Large intestine (tissue), 3 donors: ENCODE measurements around the gene TMEM74B. TPM values are rescaled to one million over a fixed set of nuclear protein-coding genes. Genes with fewer than 3 reads are reported as not detected.

Experiments
- DNase-seq, 2 donors: peaks; one replicate each; pipeline versions ENCODE4 v3.0.0 to v3.0.0-alpha.2; 2013
- H3K27ac ChIP-seq: one replicate; pipeline ENCODE4 v1.5.1; 2013; ENCODE audit warnings: low read length
- H3K27me3 ChIP-seq: 2 replicates; pipeline ENCODE4 v1.6.1; 2013; ENCODE audit warnings: low read length; ENCODE audit not compliant: control insufficient read depth, insufficient read depth
- H3K36me3 ChIP-seq: 2 replicates; pipeline ENCODE4 v1.6.1; 2013; ENCODE audit warnings: low read length; ENCODE audit not compliant: control insufficient read depth, insufficient read depth
- H3K4me1 ChIP-seq: one replicate; pipeline ENCODE4 v1.6.1; 2013; ENCODE audit warnings: low read length; ENCODE audit not compliant: control insufficient read depth, insufficient read depth
- H3K4me3 ChIP-seq: one replicate; pipeline ENCODE4 v1.5.1; 2013; ENCODE audit warnings: low read length
- H3K9me3 ChIP-seq: one replicate; pipeline ENCODE4 v1.6.1; 2013; ENCODE audit warnings: mild to moderate bottlenecking, low read depth, low read length, moderate library complexity; ENCODE audit not compliant: control insufficient read depth
- whole genome bisulfite sequencing: methylation state at CpG from one replicate; pipeline ENCODE4 v1.1.5; 2013; ENCODE audit warnings: low lambda C conversion rate; ENCODE audit not compliant: insufficient coverage; 5-methylcytosine and 5-hydroxymethylcytosine counted together
- polyA plus RNA-seq: library from polyadenylated mRNA; unstranded; fragments of 120-200 nt; gene quantifications from one replicate; pipeline ENCODE4 v1.2.1, GENCODE V29; 2013

The TMEM74B gene
- polyA plus RNA-seq, 1 donor = 58.5 TPM

GRCh38 chr20:1165521-1165920, 19.3 kb downstream of the TMEM74B start:
- Histone ChIP-seq H3K4me1 (no peaks in the 10 kb centered on the region), H3K36me3 (peaks cover 89% of the 10 kb centered on the region), H3K27me3 (no peaks in the 10 kb centered on the region), H3K4me3 (no peak overlapping the region), H3K9me3 (no peaks in the 10 kb centered on the region), H3K27ac (no peak overlapping the region)
- DNase-seq = no peak
- no CpG with 5 or more reads among the region's 1 CpG for WGBS

- H3K36me3 ChIP-seq = peaks cover 87% of the 10 kb centered on the region
- H3K4me1 ChIP-seq = no peaks in the 10 kb centered on the region
- no peaks in the 10 kb centered on the region for H3K27me3 ChIP-seq
- no CpG with 5 or more reads among the region's 7 CpGs for WGBS
- no peaks in the 10 kb centered on the region for H3K9me3 ChIP-seq
- no peak for DNase-seq
- no peak overlapping the region for H3K4me3 ChIP-seq
- no peak overlapping the region for H3K27ac ChIP-seq
Observed at GRCh38 chr20:1164871-1165270, 19.9 kb downstream of the TMEM74B start.

- Histone ChIP-seq H3K9me3 (no peaks in the 10 kb centered on the region), H3K27me3 (no peaks in the 10 kb centered on the region), H3K4me1 (no peaks in the 10 kb centered on the region), H3K36me3 (peaks cover 81% of the 10 kb centered on the region), H3K4me3 (no peak overlapping the region), H3K27ac (no peak overlapping the region)
- no CpG with 5 or more reads among the region's 2 CpGs for WGBS
- no peak for DNase-seq
Observed at GRCh38 chr20:1163653-1164052, 21.1 kb downstream of the TMEM74B start.

GRCh38 chr20:1163105-1163504, 21.7 kb downstream of the TMEM74B start:
- Histone ChIP-seq H3K27me3 (no peaks in the 10 kb centered on the region), H3K9me3 (no peaks in the 10 kb centered on the region), H3K4me1 (no peaks in the 10 kb centered on the region), H3K4me3 (no peak overlapping the region), H3K36me3 (peaks cover 78% of the 10 kb centered on the region), H3K27ac (no peak overlapping the region)
- WGBS = no CpG with 5 or more reads among the region's 6 CpGs
- no peak for DNase-seq

GRCh38 chr20:1160991-1161390, 23.8 kb downstream of the TMEM74B start:
- DNase-seq = no peak
- WGBS = no CpG with 5 or more reads among the region's 12 CpGs
- Histone ChIP-seq H3K4me3 (no peak overlapping the region), H3K36me3 (peaks cover 61% of the 10 kb centered on the region), H3K4me1 (no peaks in the 10 kb centered on the region), H3K27ac (no peak overlapping the region), H3K9me3 (no peaks in the 10 kb centered on the region), H3K27me3 (no peaks in the 10 kb centered on the region)

GRCh38 chr20:1160496-1160895, 24.3 kb downstream of the TMEM74B start:
- Histone ChIP-seq H3K4me3 (no peak overlapping the region), H3K9me3 (no peaks in the 10 kb centered on the region), H3K27me3 (no peaks in the 10 kb centered on the region), H3K4me1 (no peaks in the 10 kb centered on the region), H3K36me3 (peaks cover 57% of the 10 kb centered on the region), H3K27ac (no peak overlapping the region)
- WGBS = no CpG with 5 or more reads among the region's 10 CpGs
- DNase-seq = no peak

- Histone ChIP-seq H3K36me3 (peaks cover 39% of the 10 kb centered on the region), H3K4me1 (no peaks in the 10 kb centered on the region)
- no CpG with 5 or more reads among the region's 3 CpGs for WGBS
Observed at GRCh38 chr20:1155342-1155741, 29.4 kb downstream of the TMEM74B start.

GRCh38 chr20:1154691-1155090, 30.1 kb downstream of the TMEM74B start:
- Histone ChIP-seq H3K9me3 (no peaks in the 10 kb centered on the region), H3K4me3 (no peak overlapping the region), H3K4me1 (no peaks in the 10 kb centered on the region), H3K27me3 (no peaks in the 10 kb centered on the region), H3K27ac (no peak overlapping the region), H3K36me3 (peaks cover 34% of the 10 kb centered on the region)
- no peak for DNase-seq
- no CpG with 5 or more reads among the region's 1 CpG for WGBS

More at GRCh38 chr20:1155342-1155741, 29.4 kb downstream of the TMEM74B start:
- H3K4me3 ChIP-seq = no peak overlapping the region
- H3K27ac ChIP-seq = no peak overlapping the region
- DNase-seq = no peak
- H3K27me3 ChIP-seq = no peaks in the 10 kb centered on the region
- H3K9me3 ChIP-seq = no peaks in the 10 kb centered on the region

GRCh38 chr20:1154226-1154625, 30.6 kb downstream of the TMEM74B start:
- Histone ChIP-seq H3K9me3 (no peaks in the 10 kb centered on the region), H3K4me3 (no peak overlapping the region), H3K36me3 (peaks cover 30% of the 10 kb centered on the region), H3K4me1 (no peaks in the 10 kb centered on the region), H3K27ac (no peak overlapping the region), H3K27me3 (no peaks in the 10 kb centered on the region)
- DNase-seq = no peak

GRCh38 chr20:1150968-1151367, 33.8 kb downstream of the TMEM74B start:
- peaks cover 45% of the 10 kb centered on the region for H3K36me3 ChIP-seq
- WGBS = 100% methylated on average over 1 of the region's 1 CpG

GRCh38 chr20:1150218-1150617, 34.6 kb downstream of the TMEM74B start:
- no peak overlapping the region for H3K27ac ChIP-seq

More at GRCh38 chr20:1150968-1151367, 33.8 kb downstream of the TMEM74B start:
- DNase-seq = no peak
- Histone ChIP-seq H3K4me3 (no peak overlapping the region), H3K9me3 (no peaks in the 10 kb centered on the region), H3K4me1 (no peaks in the 10 kb centered on the region), H3K27ac (no peak overlapping the region), H3K27me3 (no peaks in the 10 kb centered on the region)

More at GRCh38 chr20:1150218-1150617, 34.6 kb downstream of the TMEM74B start:
- H3K4me1 ChIP-seq = no peaks in the 10 kb centered on the region
- H3K9me3 ChIP-seq = no peaks in the 10 kb centered on the region
- peak; percentile 47 to 61 for DNase-seq
- peaks cover 49% of the 10 kb centered on the region for H3K36me3 ChIP-seq
- 80% methylated on average over 3 of the region's 4 CpGs for WGBS
- H3K27me3 ChIP-seq = no peaks in the 10 kb centered on the region
- no peak overlapping the region for H3K4me3 ChIP-seq
